Neutrophil (primary cell): Measurements from ENCODE around the gene PLEKHM3.

Experiments used
- H3K27ac ChIP-seq: fragments of 200-600 bp; sonication (generic); 2 replicates; pipeline ENCODE4 v1.5.1; 2016; ENCODE audit warnings: mild to moderate bottlenecking, moderate library complexity
- H3K27me3 ChIP-seq: fragments of 200-600 bp; sonication (generic); 2 replicates; pipeline ENCODE4 v1.6.0; 2016; ENCODE audit warnings: mild to moderate bottlenecking
- H3K36me3 ChIP-seq: fragments of 200-600 bp; sonication (generic); 2 replicates; pipeline ENCODE4 v1.5.1; 2017
- H3K4me1 ChIP-seq, 2 experiments: fragments of 200-600 bp in 1 of 2; sonication (generic) in 1 of 2; 1 replicate in 1 of 2; 2 replicates in 1 of 2; pipeline versions ENCODE4 v1.5.1 to v1.6.1; 2013 to 2016; ENCODE audit warnings: low read depth in 1 of 2, low read length in 1 of 2, mild to moderate bottlenecking in 1 of 2, moderate library complexity in 1 of 2; ENCODE audit not compliant: control insufficient read depth in 1 of 2, insufficient read depth in 1 of 2
- H3K4me3 ChIP-seq, 2 experiments: fragments of 200-600 bp in 1 of 2; sonication (generic) in 1 of 2; 1 replicate in 1 of 2; 2 replicates in 1 of 2; pipeline ENCODE4 v1.5.1; 2013 to 2016; ENCODE audit warnings: low read depth in 1 of 2, low read length in 1 of 2, mild to moderate bottlenecking in 1 of 2, moderate library complexity in 1 of 2
- H3K9me3 ChIP-seq: fragments of 200-600 bp; sonication (generic); 2 replicates; pipeline ENCODE4 v1.5.1; 2016
- CTCF ChIP-seq: fragments of 200-600 bp; sonication (generic); IDR thresholded peaks from 2 replicates; pipeline ENCODE4 v1.5.1; 2016; ENCODE audit warnings: antibody characterized with exemption

PLEKHM3 gene

GRCh38 chr2:207845202-207845864, 180.0 kb downstream of the PLEKHM3 start:
- Histone ChIP-seq H3K27ac (no peak overlapping the region), H3K4me3 (no peak overlapping the region), H3K36me3 (no peaks in the 10 kb centered on the region), H3K27me3 (no peaks in the 10 kb centered on the region), H3K9me3 (no peaks in the 10 kb centered on the region), H3K4me1 (peaks cover 0 to 14% of the 10 kb centered on the region in 2 experiments)
- no peak for TF ChIP-seq CTCF

DNA sequence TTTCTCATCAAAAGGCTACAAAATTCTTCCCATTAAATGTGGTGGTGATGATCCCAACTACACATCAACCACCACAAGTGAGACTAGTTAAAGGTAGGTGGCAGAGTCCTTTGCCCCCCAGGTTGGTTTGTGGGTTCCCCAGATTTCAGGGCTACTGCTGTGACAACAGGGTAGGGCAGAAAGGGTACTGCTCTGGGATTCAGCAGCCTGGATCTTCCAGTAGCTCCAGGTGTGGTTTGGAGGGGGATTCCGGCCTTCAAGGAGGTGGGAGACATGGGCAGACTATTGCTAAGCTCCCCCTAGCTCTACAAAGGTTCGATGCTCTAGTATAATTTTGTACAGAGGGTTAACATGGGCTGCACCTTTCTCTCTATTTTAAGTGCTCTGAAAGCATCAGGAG, 180.7 kb downstream of the PLEKHM3 start:
- no peak overlapping the region for H3K4me3 ChIP-seq
- no peaks in the 10 kb centered on the region for H3K9me3 ChIP-seq
- peaks cover 0 to 14% of the 10 kb centered on the region in 2 experiments for H3K4me1 ChIP-seq
- H3K27me3 ChIP-seq: no peaks in the 10 kb centered on the region
- H3K36me3 ChIP-seq: no peaks in the 10 kb centered on the region
- no peak for TF ChIP-seq CTCF
- no peak overlapping the region for H3K27ac ChIP-seq

DNA sequence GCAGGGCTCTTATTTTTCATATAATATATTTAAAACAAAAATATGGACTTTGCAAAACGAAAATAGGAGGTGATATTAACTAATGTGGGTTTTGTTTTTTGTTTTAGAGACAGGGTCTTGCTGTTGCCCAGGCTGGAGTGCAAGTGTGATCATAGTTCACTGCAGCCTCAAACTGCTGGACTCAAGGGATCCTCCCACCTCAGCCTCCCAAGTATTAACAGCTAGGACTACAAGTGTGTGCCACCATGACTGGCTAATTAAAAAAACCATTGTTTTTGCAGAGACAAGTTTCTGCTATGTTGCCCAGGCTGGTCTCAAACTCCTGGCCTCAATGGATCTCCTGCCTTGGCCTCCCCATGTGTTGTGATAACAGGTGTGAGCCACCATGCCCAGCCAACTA, 185.2 kb downstream of the PLEKHM3 start:
- Histone ChIP-seq H3K9me3 (no peaks in the 10 kb centered on the region), H3K4me1 (no peaks in the 10 kb centered on the region), H3K27me3 (no peaks in the 10 kb centered on the region), H3K4me3 (no peak overlapping the region), H3K27ac (no peak overlapping the region), H3K36me3 (no peaks in the 10 kb centered on the region)
- TF ChIP-seq CTCF: no peak

DNA sequence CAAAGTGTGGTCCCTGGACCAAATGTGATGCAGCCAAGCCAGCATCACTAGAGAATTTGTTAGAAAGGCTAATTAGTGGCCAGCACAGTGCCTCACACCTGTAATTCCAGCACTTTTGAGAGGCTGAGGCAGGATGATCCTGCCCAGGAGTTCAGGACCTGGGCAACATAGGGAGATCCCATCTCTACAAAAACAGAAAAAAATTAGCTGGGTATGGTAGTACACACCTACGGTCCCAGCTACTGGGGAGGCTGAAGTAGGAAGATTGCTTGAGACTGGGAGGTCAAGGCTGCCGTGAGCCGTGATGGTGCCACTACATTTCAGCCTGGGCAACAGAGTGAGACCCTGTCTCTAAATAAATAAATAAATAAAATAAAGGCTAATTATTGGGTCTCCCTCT, 185.8 kb downstream of the PLEKHM3 start:
- no peaks in the 10 kb centered on the region for H3K27me3 ChIP-seq
- H3K36me3 ChIP-seq: no peaks in the 10 kb centered on the region
- no peaks in the 10 kb centered on the region for H3K9me3 ChIP-seq
- H3K4me3 ChIP-seq: no peak overlapping the region
- no peak for TF ChIP-seq CTCF
- no peaks in the 10 kb centered on the region for H3K4me1 ChIP-seq
- H3K27ac ChIP-seq: no peak overlapping the region

GRCh38 chr2:207839028-207839427, 186.3 kb downstream of the PLEKHM3 start:
- H3K27ac ChIP-seq: no peak overlapping the region
- H3K36me3 ChIP-seq: no peaks in the 10 kb centered on the region
- TF ChIP-seq CTCF: no peak
- no peak overlapping the region for H3K4me3 ChIP-seq
- H3K9me3 ChIP-seq: no peaks in the 10 kb centered on the region
- H3K27me3 ChIP-seq: no peaks in the 10 kb centered on the region
- H3K4me1 ChIP-seq: no peaks in the 10 kb centered on the region
